Vagina (tissue), 2 donors: ENCODE measurements around the gene PDCD11. TPM values are rescaled to one million over a fixed set of nuclear protein-coding genes. Genes with fewer than 3 reads are reported as not detected.

ENCODE experiments used
- DNase-seq, 2 donors: peaks; one replicate each; pipeline ENCODE4 v3.0.0-alpha.2; 2017; ENCODE audit errors: extremely low spot score in 2 of 2
- H3K27ac ChIP-seq: fragments of 200-600 bp; sonication (generic); one replicate; pipeline ENCODE4 v1.5.1; 2019
- H3K27me3 ChIP-seq: fragments of 200-600 bp; sonication (generic); one replicate; pipeline ENCODE4 v1.5.1; 2019
- H3K36me3 ChIP-seq, 2 donors: fragments of 200-600 bp; sonication (generic); one replicate each; pipeline ENCODE4 v1.5.1; 2017 to 2019
- H3K4me1 ChIP-seq: fragments of 200-600 bp; sonication (generic); one replicate; pipeline ENCODE4 v1.5.1; 2019
- H3K4me3 ChIP-seq, 2 donors: fragments of 200-600 bp; sonication (generic); 1 replicate in 1 of 2; 2 replicates in 1 of 2; pipeline ENCODE4 v1.5.1; 2016 to 2019
- H3K9me3 ChIP-seq: fragments of 200-600 bp; sonication (generic); one replicate; pipeline ENCODE4 v1.5.1; 2019
- CTCF ChIP-seq, 3 experiments: fragments of 450-650 bp in 2 of 3; fragments of 200-600 bp in 1 of 3; sonication (generic) in 1 of 3; IDR thresholded peaks; one replicate each; pipeline ENCODE4 v1.5.1; 2017 to 2019; ENCODE audit warnings: antibody characterized with exemption in 3 of 3, mild to moderate bottlenecking in 2 of 3, moderate library complexity in 2 of 3
- POLR2A ChIP-seq, 2 donors: fragments of 450-650 bp; IDR thresholded peaks; one replicate each; pipeline ENCODE4 v1.6.1; 2017; ENCODE audit warnings: antibody characterized with exemption in 2 of 2, mild to moderate bottlenecking in 2 of 2, moderate library complexity in 2 of 2
- POLR2AphosphoS5 ChIP-seq, 2 donors: sonication (generic); formaldehyde crosslinking; IDR thresholded peaks; one replicate each; pipeline ENCODE4 v1.9.0; 2017; ENCODE audit warnings: antibody characterized with exemption in 2 of 2, mild to moderate bottlenecking in 2 of 2, low read depth in 1 of 2; ENCODE audit not compliant: insufficient read depth in 1 of 2
- intact Hi-C: fragments of 100-400 bp; cut with DNase I; formaldehyde crosslinking; loops from one replicate; pipeline ENCODE4 v1.15.1; 2023
- total RNA-seq: library from RNA; depleted of rRNA; stranded (reverse); fragments of >200 nt; gene quantifications from one replicate; pipeline ENCODE4 v1.2.3, GENCODE V29; 2016

The PDCD11 gene
- total RNA-seq, 1 donor from 2014 or later: 22.8 TPM

DNA sequence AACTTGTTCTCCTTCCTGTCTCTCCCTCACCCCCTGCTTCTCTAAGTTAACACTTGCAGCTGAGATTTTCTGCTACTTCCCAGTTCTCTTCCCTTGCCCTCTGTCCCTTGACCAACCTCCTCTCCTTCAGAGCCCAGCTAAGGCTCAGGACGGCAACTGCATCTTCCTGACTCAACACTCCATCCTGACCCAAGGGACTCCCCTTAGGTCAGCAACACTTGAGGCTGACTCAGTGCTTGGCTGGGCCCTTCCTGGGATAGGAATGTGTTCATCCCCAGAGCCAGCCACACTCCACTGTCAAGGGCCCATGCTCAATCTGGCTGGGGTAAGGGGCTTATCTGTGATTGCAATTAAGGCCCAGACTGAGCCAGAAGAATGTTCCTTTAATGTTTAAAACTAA, 52.3 kb downstream of the PDCD11 start:
- TF ChIP-seq POLR2A (IDR thresholded peaks at IDR 0.05) (peak in 1 of 2 donors; percentile 24), POLR2AphosphoS5 (IDR thresholded peaks at IDR 0.05; ENCODE audit: insufficient read depth in 1 of 2, low read depth in 1 of 2) (peak; percentile 42 to 46), CTCF (IDR thresholded peaks at IDR 0.05) (no peak)
- DNase-seq: peak in 1 of 2 donors; percentile 94
- Histone ChIP-seq H3K36me3 (peaks cover 0 to 52% of the 10 kb centered on the region in 2 donors), H3K27ac (peak overlapping the region; percentile 89), H3K9me3 (no peaks in the 10 kb centered on the region), H3K4me1 (peaks cover 79% of the 10 kb centered on the region), H3K27me3 (no peaks in the 10 kb centered on the region), H3K4me3 (peak overlapping the region; percentile 71 to 76)
- intact Hi-C loops: no loop called here

- intact Hi-C loops: no loop called here
- Histone ChIP-seq H3K9me3 (no peaks in the 10 kb centered on the region), H3K4me1 (peaks cover 76% of the 10 kb centered on the region), H3K27ac (peak overlapping the region; percentile 89), H3K4me3 (peak overlapping the region; percentile 71 to 76), H3K27me3 (no peaks in the 10 kb centered on the region), H3K36me3 (peaks cover 0 to 45% of the 10 kb centered on the region in 2 donors)
- no peak for DNase-seq
- TF ChIP-seq POLR2A (IDR thresholded peaks at IDR 0.05) (no peak), CTCF (IDR thresholded peaks at IDR 0.05) (no peak), POLR2AphosphoS5 (IDR thresholded peaks at IDR 0.05; ENCODE audit: insufficient read depth in 1 of 2, low read depth in 1 of 2) (no peak)
Measured at GRCh38 chr10:103449208-103450144, 53.0 kb downstream of the PDCD11 start.

GRCh38 chr10:103450201-103450695, 53.8 kb downstream of the PDCD11 start:
- H3K27ac ChIP-seq: peak overlapping the region; percentile 89
- H3K9me3 ChIP-seq: no peaks in the 10 kb centered on the region
- peak overlapping the region; percentile 71 to 76 for H3K4me3 ChIP-seq
- H3K4me1 ChIP-seq: peaks cover 68% of the 10 kb centered on the region
- DNase-seq: no peak
- H3K27me3 ChIP-seq: no peaks in the 10 kb centered on the region
- H3K36me3 ChIP-seq: peaks cover 0 to 38% of the 10 kb centered on the region in 2 donors
- TF ChIP-seq POLR2A (IDR thresholded peaks at IDR 0.05) (no peak), POLR2AphosphoS5 (IDR thresholded peaks at IDR 0.05; ENCODE audit: insufficient read depth in 1 of 2, low read depth in 1 of 2) (no peak), CTCF (IDR thresholded peaks at IDR 0.05) (no peak)
- intact Hi-C loops: no loop called here

- Histone ChIP-seq H3K27me3 (no peaks in the 10 kb centered on the region), H3K4me1 (peaks cover 58% of the 10 kb centered on the region), H3K4me3 (peak overlapping the region; percentile 71 to 76), H3K9me3 (no peaks in the 10 kb centered on the region), H3K27ac (peak overlapping the region; percentile 89), H3K36me3 (peaks cover 0 to 32% of the 10 kb centered on the region in 2 donors)
- DNase-seq: peak in 1 of 2 donors; percentile 95
- intact Hi-C loops: no loop called here
- TF ChIP-seq CTCF (IDR thresholded peaks at IDR 0.05) (no peak), POLR2AphosphoS5 (IDR thresholded peaks at IDR 0.05; ENCODE audit: insufficient read depth in 1 of 2, low read depth in 1 of 2) (peak; percentile 54 to 78)
Measured at GRCh38 chr10:103451091-103451813, 54.8 kb downstream of the PDCD11 start.
